Thyroid gland (tissue), 4 donors: ENCODE results near the gene MYDGF. TPM values are rescaled to one million over a fixed set of nuclear protein-coding genes. Genes with fewer than 3 reads are reported as not detected.

Source experiments
- DNase-seq, 2 donors: peaks; one replicate each; pipeline ENCODE4 v3.0.0-alpha.2; 2019
- H3K27ac ChIP-seq, 3 donors: fragments of 200-600 bp; sonication (generic); 1 replicate in 2 of 3; 2 replicates in 1 of 3; pipeline ENCODE4 v1.5.1; 2016 to 2019; ENCODE audit warnings: mild to moderate bottlenecking in 1 of 3, moderate library complexity in 1 of 3
- H3K27me3 ChIP-seq: fragments of 200-600 bp; sonication (generic); one replicate; pipeline ENCODE4 v1.5.1; 2019
- H3K36me3 ChIP-seq, 2 donors: fragments of 200-600 bp; sonication (generic); one replicate each; pipeline ENCODE4 v1.5.1; 2016 to 2019
- H3K4me1 ChIP-seq, 2 donors: fragments of 200-600 bp; sonication (generic); one replicate each; pipeline ENCODE4 v1.5.1; 2017 to 2019
- H3K4me3 ChIP-seq, 3 donors: fragments of 200-600 bp; sonication (generic); replicated peaks in 1 of 3; 1 replicate in 2 of 3; 2 replicates in 1 of 3; pipeline ENCODE4 v1.5.1; 2016; ENCODE audit warnings: mild to moderate bottlenecking in 1 of 3
- H3K9me3 ChIP-seq: fragments of 200-600 bp; sonication (generic); one replicate; pipeline ENCODE4 v1.5.1; 2017
- CTCF ChIP-seq, 6 experiments: fragments of 200-600 bp in 3 of 6; fragments of 450-650 bp in 3 of 6; sonication (generic) in 3 of 6; IDR thresholded peaks; one replicate each; pipeline ENCODE4 v1.5.1; 2016 to 2019; ENCODE audit warnings: antibody characterized with exemption in 6 of 6, mild to moderate bottlenecking in 2 of 6, inconsistent platforms in 1 of 6, moderate library complexity in 1 of 6
- POLR2A ChIP-seq, 2 donors: fragments of 450-650 bp; IDR thresholded peaks; one replicate each; pipeline ENCODE4 v1.6.1; 2017; ENCODE audit warnings: antibody characterized with exemption in 2 of 2, mild to moderate bottlenecking in 2 of 2, moderate library complexity in 1 of 2
- WGBS, 2 donors: methylation state at CpG; one replicate each; pipeline ENCODE4 v1.1.5; 2017; 5-methylcytosine and 5-hydroxymethylcytosine counted together
- intact Hi-C: fragments of 100-400 bp; cut with DNase I; formaldehyde crosslinking; loops from one replicate; pipeline ENCODE4 v1.15.1; 2023
- total RNA-seq, 4 donors: library from RNA; depleted of rRNA; stranded (reverse); fragments of >200 nt; gene quantifications; one replicate each; pipeline ENCODE4 v1.2.3, GENCODE V29; 2016

The MYDGF gene
- 10 to 100 TPM; 48.0 to 72.6 (median 65.2) TPM for total RNA-seq

- WGBS, 2 donors: 1 to 2% methylated on average over 16 to 23 of the region's 75 CpGs
- Histone ChIP-seq H3K9me3 (no peaks in the 10 kb centered on the region), H3K4me3 (peak within 1 kb of the TSS; percentile 62 to 99 (median 91)), H3K4me1 (peaks cover 8 to 10% of the 10 kb centered on the region in 2 donors), H3K27ac (peak within 1 kb of the TSS; percentile 15 to 78 (median 32)), H3K36me3 (peaks cover 17 to 23% of the 10 kb centered on the region in 2 donors), H3K27me3 (no peaks in the 10 kb centered on the region)
- TF ChIP-seq POLR2A (IDR thresholded peaks at IDR 0.05) (peak in 1 of 2 donors; percentile 75), CTCF (IDR thresholded peaks at IDR 0.05) (no peak)
- peak; percentile 92 to 93 for DNase-seq
- intact Hi-C loops: no loop called here
These were observed at the start of gene MYDGF for GRCh38 chr19:4669723-4670480. Gene MYDGF (minus strand): TSS chr19:4670342. CDS start chr19:4670334, 8 bp downstream.

GRCh38 chr19:4719499-4719866 is 49.3 kb upstream of the MYDGF start:
- intact Hi-C loops: no loop called here
- Histone ChIP-seq H3K4me1 (peaks cover 9 to 10% of the 10 kb centered on the region in 2 donors), H3K36me3 (peaks cover 32 to 34% of the 10 kb centered on the region in 2 donors), H3K4me3 (no peak overlapping the region), H3K27me3 (no peaks in the 10 kb centered on the region), H3K27ac (no peak overlapping the region), H3K9me3 (no peaks in the 10 kb centered on the region)
- no peak for DNase-seq
- 84 to 92% methylated on average over 10 of the region's 11 CpGs for WGBS, 2 donors
- TF ChIP-seq POLR2A (IDR thresholded peaks at IDR 0.05): no peak

GRCh38 chr19:4717966-4718701 is 48.0 kb upstream of the MYDGF start:
- Histone ChIP-seq H3K9me3 (no peaks in the 10 kb centered on the region), H3K4me3 (no peak overlapping the region), H3K27ac (no peak overlapping the region), H3K27me3 (no peaks in the 10 kb centered on the region), H3K36me3 (peaks cover 41 to 45% of the 10 kb centered on the region in 2 donors), H3K4me1 (peaks cover 9 to 10% of the 10 kb centered on the region in 2 donors)
- intact Hi-C loops: no loop called here
- WGBS, 2 donors: 92 to 93% methylated on average over 14 to 15 of the region's 15 CpGs
- no peak for DNase-seq
- no peak for TF ChIP-seq POLR2A (IDR thresholded peaks at IDR 0.05)
- TF ChIP-seq CTCF (IDR thresholded peaks at IDR 0.05): no peak

GRCh38 chr19:4717191-4717965 is 47.2 kb upstream of the MYDGF start:
- no peak overlapping the region for H3K4me3 ChIP-seq

More at GRCh38 chr19:4717191-4717965, 47.2 kb upstream of the MYDGF start:
- intact Hi-C loops: no loop called here
- H3K27me3 ChIP-seq: no peaks in the 10 kb centered on the region
- no peaks in the 10 kb centered on the region for H3K9me3 ChIP-seq
- H3K27ac ChIP-seq: no peak overlapping the region
- H3K36me3 ChIP-seq: peaks cover 49 to 52% of the 10 kb centered on the region in 2 donors
- WGBS, 2 donors: 59 to 69% methylated on average over 20 to 21 of the region's 23 CpGs
- TF ChIP-seq CTCF (IDR thresholded peaks at IDR 0.05) (no peak), POLR2A (IDR thresholded peaks at IDR 0.05) (no peak)
- peaks cover 4 to 5% of the 10 kb centered on the region in 2 donors for H3K4me1 ChIP-seq
- DNase-seq: peak; percentile 24 to 47
